GM12801 (cell line): ENCODE measurements around the gene UBL5.

Experiments
- CTCF ChIP-seq: IDR thresholded peaks from one replicate; pipeline ENCODE4 v1.5.1; 2011; ENCODE audit warnings: control low read depth; ENCODE audit not compliant: insufficient read length; ENCODE audit errors: extremely low read depth

The UBL5 gene

GRCh38 chr19:9847087-9847671 lies 19.5 kb downstream of the UBL5 start:
- no peak for TF ChIP-seq CTCF

GRCh38 chr19:9848060-9848459 lies 20.3 kb downstream of the UBL5 start:
- TF ChIP-seq CTCF: no peak

GRCh38 chr19:9848762-9849161 lies 21.0 kb downstream of the UBL5 start:
- TF ChIP-seq CTCF: no peak

- TF ChIP-seq CTCF: no peak
These were observed 22.1 kb downstream of the UBL5 start for GRCh38 chr19:9849791-9850190.

GRCh38 chr19:9850235-9850959 lies 22.7 kb downstream of the UBL5 start:
- TF ChIP-seq CTCF: no peak

- no peak for TF ChIP-seq CTCF
These were observed 26.6 kb downstream of the UBL5 start for GRCh38 chr19:9854282-9854846.

GRCh38 chr19:9856609-9857008 lies 28.9 kb downstream of the UBL5 start:
- TF ChIP-seq CTCF: no peak
